Endothelial cell of umbilical vein (primary cell): ENCODE results near the gene WDR93. TPM values are rescaled to one million over a fixed set of nuclear protein-coding genes. Genes with fewer than 3 reads are reported as not detected.

Experiments used
- BruUV-seq: library from RNA; stranded (reverse); fragments of 400-500 nt; replicated peaks from 2 replicates; lab custom pipeline; 2021; lab: Mats Ljungman, UMichigan
- CTCF ChIA-PET: fragments of 300-600, 350-600 bp; sonication (Branson Sonifier 250); formaldehyde crosslinking; loops from one replicate; lab custom pipeline; 2021; ENCODE audit warnings: antibody characterized with exemption, inconsistent platforms; lab: Charles Lee
- POLR2A ChIA-PET: fragments of 300-600, 350-600 bp; sonication (Branson Sonifier 250); formaldehyde crosslinking; loops from one replicate; lab custom pipeline; 2021; ENCODE audit warnings: antibody characterized with exemption, inconsistent platforms; lab: Charles Lee
- DNase-seq: peaks from one replicate; pipeline ENCODE4 v3.0.0-alpha.2; 2011; ENCODE audit warnings: low read depth, low spot score
- FAIRE-seq: peaks from 2 replicates; lab custom pipeline; 2011; peaks lifted over from hg19 to GRCh38; lab: Jason Lieb, UNC
- H2AFZ ChIP-seq: 2 replicates; pipeline ENCODE4 v1.6.0; 2012; ENCODE audit warnings: low read depth, low read length, control low read depth, inconsistent platforms
- H3K27ac ChIP-seq: 2 replicates; pipeline ENCODE4 v1.5.1; 2011; ENCODE audit warnings: low read depth, mild to moderate bottlenecking, control low read depth, low read length, moderate library complexity; ENCODE audit not compliant: insufficient read depth
- H3K27me3 ChIP-seq, 2 experiments: 2 replicates each; pipeline versions ENCODE4 v1.6.0 to v1.6.1; 2011; ENCODE audit warnings: low read length in 2 of 2, mixed read lengths in 1 of 2; ENCODE audit not compliant: control insufficient read depth in 2 of 2, insufficient read depth in 2 of 2
- H3K36me3 ChIP-seq, 2 experiments: 2 replicates in 1 of 2; 3 replicates in 1 of 2; pipeline ENCODE4 v1.5.1; 2011; ENCODE audit warnings: low read length in 2 of 2, mild to moderate bottlenecking in 1 of 2, moderate library complexity in 1 of 2; ENCODE audit not compliant: control insufficient read depth in 2 of 2, insufficient read depth in 2 of 2; ENCODE audit errors: extremely low read depth in 1 of 2
- H3K4me1 ChIP-seq: 3 replicates; pipeline ENCODE4 v1.5.1; 2011; ENCODE audit warnings: mild to moderate bottlenecking, low read length; ENCODE audit not compliant: control insufficient read depth, insufficient read depth; ENCODE audit errors: extremely low read depth
- H3K4me2 ChIP-seq: 2 replicates; pipeline ENCODE4 v1.6.1; 2011; ENCODE audit warnings: low read length, control low read depth, mixed read lengths; ENCODE audit not compliant: insufficient read depth
- H3K4me3 ChIP-seq, 3 experiments: fragments of 200-600 bp in 1 of 3; sonication (generic), shearing (Covaris generic) in 1 of 3; replicated peaks in 1 of 3; 2 replicates each; pipeline ENCODE4 v1.5.1; 2011 to 2016; ENCODE audit warnings: control low read depth in 3 of 3, low read length in 3 of 3, mild to moderate bottlenecking in 2 of 3, inconsistent platforms in 1 of 3, low read depth in 1 of 3, moderate library complexity in 1 of 3; ENCODE audit not compliant: insufficient read depth in 1 of 3
- H3K79me2 ChIP-seq: 2 replicates; pipeline ENCODE4 v1.6.0; 2012; ENCODE audit warnings: low read length, inconsistent platforms; ENCODE audit not compliant: control insufficient read depth, insufficient read depth
- H3K9ac ChIP-seq: replicated peaks from 2 replicates; pipeline ENCODE3; 2011; ENCODE audit warnings: low read length, control low read depth; ENCODE audit not compliant: insufficient read depth; ENCODE audit errors: extremely low read depth
- H3K9me1 ChIP-seq: replicated peaks from 3 replicates; pipeline ENCODE4 v1.6.0; 2011; ENCODE audit warnings: mild to moderate bottlenecking, low read length; ENCODE audit not compliant: control insufficient read depth, insufficient read depth; ENCODE audit errors: extremely low read depth
- H3K9me3 ChIP-seq: replicated peaks from 2 replicates; pipeline ENCODE4 v1.5.1; 2012; ENCODE audit warnings: low read length, inconsistent platforms; ENCODE audit not compliant: control insufficient read depth, insufficient read depth
- H4K20me1 ChIP-seq: replicated peaks from 2 replicates; pipeline ENCODE3; 2011; ENCODE audit warnings: mild to moderate bottlenecking, low read length; ENCODE audit not compliant: control insufficient read depth, insufficient read depth; ENCODE audit errors: extremely low read depth
- EZH2 ChIP-seq: IDR thresholded peaks from 2 replicates; pipeline ENCODE4 v1.6.1; 2012; ENCODE audit warnings: borderline replicate concordance, low read depth, mild to moderate bottlenecking, moderate library complexity, low read length, inconsistent platforms; ENCODE audit not compliant: severe bottlenecking
- FOS ChIP-seq: IDR thresholded peaks from 2 replicates; pipeline ENCODE4 v1.6.1; 2011; ENCODE audit warnings: mild to moderate bottlenecking, low read length, moderate library complexity, borderline replicate concordance; ENCODE audit not compliant: insufficient read depth
- GATA2 ChIP-seq: IDR thresholded peaks from 2 replicates; pipeline ENCODE4 v1.7.0; 2011; ENCODE audit warnings: low read depth, mild to moderate bottlenecking, moderate library complexity, mixed read lengths, low read length; ENCODE audit not compliant: insufficient read length, insufficient read depth
- JUN ChIP-seq: IDR thresholded peaks from 2 replicates; pipeline ENCODE4 v1.6.1; 2011; ENCODE audit warnings: borderline replicate concordance, low read depth; ENCODE audit not compliant: insufficient read length, insufficient read depth
- MYC ChIP-seq: IDR thresholded peaks from one replicate; pipeline ENCODE4 v1.6.1; 2011; ENCODE audit warnings: mild to moderate bottlenecking, low read depth, low read length
- POLR2A ChIP-seq: IDR thresholded peaks from 2 replicates; pipeline ENCODE4 v1.6.1; 2012; ENCODE audit warnings: low read depth, mild to moderate bottlenecking, control low read depth, low read length
- POLR2AphosphoS5 ChIP-seq: IDR thresholded peaks from 2 replicates; pipeline ENCODE4 v1.6.1; 2012; ENCODE audit warnings: low read depth, mild to moderate bottlenecking, control low read depth, low read length, moderate library complexity; ENCODE audit not compliant: insufficient read depth
- dilution Hi-C: fragments of 300-500 bp; cut with MboI; formaldehyde crosslinking; loops from one replicate; pipeline ENCODE4 v1.15.0; 2019; ENCODE audit warnings: low sequenced_read_pairs; ENCODE audit not compliant: extremely low pct_ligation_motif_present
- intact Hi-C: fragments of 100-400 bp; cut with micrococcal nuclease; formaldehyde crosslinking; loops from one replicate; pipeline ENCODE4 v1.10.0; 2022
- polyA plus RNA-seq, 4 experiments: library from polyadenylated mRNA; depleted of rRNA in 3 of 4; stranded (reverse) in 3 of 4; unstranded in 1 of 4; fragments of >200 nt; gene quantifications; 2 replicates each; pipeline versions ENCODE4 v1.2.1 to v1.2.3, GENCODE V29; 2011 to 2012; ENCODE audit warnings: missing spikeins in 1 of 4
- total RNA-seq: library from RNA; stranded (reverse); gene quantifications from 2 replicates; pipeline ENCODE4 v1.2.3, GENCODE V29; 2021
- TF ChIP-seq, protein P1 (sequence below), 2 donors: IDR thresholded peaks; 1 replicate in 1 of 2; 2 replicates in 1 of 2; pipeline ENCODE4 v1.5.1; 2011; ENCODE audit warnings: low read length in 2 of 2, mild to moderate bottlenecking in 2 of 2, moderate library complexity in 2 of 2, control low read depth in 1 of 2, inconsistent platforms in 1 of 2, low read depth in 1 of 2; ENCODE audit not compliant: insufficient read depth in 1 of 2; ENCODE audit errors: extremely low read depth in 1 of 2
- TF ChIP-seq, protein P2 (sequence below): IDR thresholded peaks from 2 replicates; pipeline ENCODE4 v1.6.1; 2011; ENCODE audit not compliant: insufficient read depth, insufficient read length

Gene WDR93
- total and polyA plus RNA-seq, 2 donors (not counting 3 experiments of a cell fraction or from before 2014, with no cell fraction given) = 0.07 TPM; not detected in 1

DNA sequence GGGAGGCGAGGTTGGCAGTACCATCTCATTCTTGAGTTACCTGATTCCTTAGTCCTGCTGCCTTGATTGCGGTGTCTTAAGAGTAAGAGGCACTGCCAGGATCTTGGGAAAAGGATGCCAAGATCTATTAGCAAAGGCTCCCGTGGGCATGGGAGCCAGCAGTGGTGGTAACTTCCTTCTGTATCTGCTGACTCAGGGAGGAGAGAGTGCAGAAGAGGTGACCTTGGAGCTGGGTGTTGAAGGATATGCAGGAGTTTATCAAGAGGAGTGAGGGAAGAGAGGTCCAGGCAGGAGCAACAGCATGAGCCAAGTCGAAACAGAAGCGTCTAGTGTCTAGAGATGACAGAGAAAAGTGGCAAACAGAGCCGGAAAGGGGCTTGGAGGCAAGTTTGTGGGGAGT lies 90.0 kb downstream of the WDR93 start:
- intact Hi-C loops = no loop called here
- CTCF ChIA-PET = interaction anchor here (0.8 to 5.3 kb wide), 3 partner anchors 10 to 94 kb away, joined by 3 to 38 read pairs (median 10); no protein-coding TSS in a partner anchor

DNA sequence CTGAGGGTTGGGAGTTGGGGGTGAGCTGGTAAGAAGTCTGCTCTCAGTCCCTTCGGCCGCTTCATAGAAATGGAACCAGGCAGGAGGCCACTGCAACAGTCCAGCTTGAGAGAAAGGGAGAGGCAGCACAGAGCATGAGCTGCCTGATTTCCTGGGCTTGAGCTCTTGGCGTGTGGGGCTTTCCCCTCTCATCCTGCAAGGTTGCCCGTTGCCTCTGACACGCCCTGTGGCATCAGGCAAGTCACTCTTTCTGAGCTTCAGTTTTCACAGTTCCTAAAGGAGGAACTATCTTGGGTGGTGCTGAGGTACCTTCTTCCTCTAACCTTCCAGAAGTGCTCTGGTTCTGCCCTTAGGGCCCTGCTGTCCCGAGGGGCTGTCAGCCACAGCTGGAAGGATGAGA lies 90.4 kb downstream of the WDR93 start:
- TF ChIP-seq EZH2 (no peak), JUN (no peak), MYC (no peak), FOS (no peak), POLR2AphosphoS5 (no peak), POLR2A (no peak), GATA2 (no peak)
- TF ChIP-seq, protein P1, sequence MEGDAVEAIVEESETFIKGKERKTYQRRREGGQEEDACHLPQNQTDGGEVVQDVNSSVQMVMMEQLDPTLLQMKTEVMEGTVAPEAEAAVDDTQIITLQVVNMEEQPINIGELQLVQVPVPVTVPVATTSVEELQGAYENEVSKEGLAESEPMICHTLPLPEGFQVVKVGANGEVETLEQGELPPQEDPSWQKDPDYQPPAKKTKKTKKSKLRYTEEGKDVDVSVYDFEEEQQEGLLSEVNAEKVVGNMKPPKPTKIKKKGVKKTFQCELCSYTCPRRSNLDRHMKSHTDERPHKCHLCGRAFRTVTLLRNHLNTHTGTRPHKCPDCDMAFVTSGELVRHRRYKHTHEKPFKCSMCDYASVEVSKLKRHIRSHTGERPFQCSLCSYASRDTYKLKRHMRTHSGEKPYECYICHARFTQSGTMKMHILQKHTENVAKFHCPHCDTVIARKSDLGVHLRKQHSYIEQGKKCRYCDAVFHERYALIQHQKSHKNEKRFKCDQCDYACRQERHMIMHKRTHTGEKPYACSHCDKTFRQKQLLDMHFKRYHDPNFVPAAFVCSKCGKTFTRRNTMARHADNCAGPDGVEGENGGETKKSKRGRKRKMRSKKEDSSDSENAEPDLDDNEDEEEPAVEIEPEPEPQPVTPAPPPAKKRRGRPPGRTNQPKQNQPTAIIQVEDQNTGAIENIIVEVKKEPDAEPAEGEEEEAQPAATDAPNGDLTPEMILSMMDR (IDR thresholded peaks at IDR 0.05; ENCODE audit: extremely low read depth in 1 of 2, insufficient read depth in 1 of 2, low read depth in 1 of 2, low read length in 2 of 2) = no peak
- TF ChIP-seq, protein P2, sequence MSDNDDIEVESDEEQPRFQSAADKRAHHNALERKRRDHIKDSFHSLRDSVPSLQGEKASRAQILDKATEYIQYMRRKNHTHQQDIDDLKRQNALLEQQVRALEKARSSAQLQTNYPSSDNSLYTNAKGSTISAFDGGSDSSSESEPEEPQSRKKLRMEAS = no peak
- peaks cover 3 to 5% of the 10 kb centered on the region in 2 experiments for H3K36me3 ChIP-seq
- H3K27ac ChIP-seq = no peak overlapping the region
- intact Hi-C loops = no loop called here
- no TSS peak for BruUV-seq
- dilution Hi-C loops = no loop called here
- no peaks in the 10 kb centered on the region for H3K79me2 ChIP-seq
- H2AFZ ChIP-seq = no peak overlapping the region
- CTCF ChIA-PET = interaction anchor here (0.8 to 5.3 kb wide), 4 partner anchors 9 to 94 kb away, joined by 3 to 38 read pairs (median 6); no protein-coding TSS in a partner anchor
- POLR2A ChIA-PET = no interaction called here
- H3K27me3 ChIP-seq = no peaks in the 10 kb centered on the region
- FAIRE-seq = no peak
- no peaks in the 10 kb centered on the region for H3K9me1 ChIP-seq
- no peaks in the 10 kb centered on the region for H3K9me3 ChIP-seq
- H3K4me1 ChIP-seq = peaks cover 6% of the 10 kb centered on the region
- no peak for DNase-seq
- H3K4me3 ChIP-seq = no peak overlapping the region
- no peak overlapping the region for H3K9ac ChIP-seq
- H3K4me2 ChIP-seq = no peak overlapping the region
- no peaks in the 10 kb centered on the region for H4K20me1 ChIP-seq

More for the DNA sequence above, 90.0 kb downstream of the WDR93 start:
- no peak overlapping the region for H3K4me2 ChIP-seq
- H3K4me3 ChIP-seq = no peak overlapping the region
- H3K36me3 ChIP-seq = peaks cover 3 to 5% of the 10 kb centered on the region in 2 experiments
- no peak overlapping the region for H2AFZ ChIP-seq
- no peaks in the 10 kb centered on the region for H4K20me1 ChIP-seq
- H3K4me1 ChIP-seq = peaks cover 6% of the 10 kb centered on the region
- no peak overlapping the region for H3K27ac ChIP-seq
- no peaks in the 10 kb centered on the region for H3K27me3 ChIP-seq
- no peaks in the 10 kb centered on the region for H3K9me3 ChIP-seq
- no peak overlapping the region for H3K9ac ChIP-seq
- FAIRE-seq (no peak), DNase-seq (no peak)
- dilution Hi-C loops = no loop called here
- no peaks in the 10 kb centered on the region for H3K9me1 ChIP-seq
- POLR2A ChIA-PET = no interaction called here
- TF ChIP-seq MYC = no peak
- TF ChIP-seq, protein P2 = no peak
- TF ChIP-seq, protein P1 (IDR thresholded peaks at IDR 0.05; ENCODE audit: extremely low read depth in 1 of 2, insufficient read depth in 1 of 2, low read depth in 1 of 2, low read length in 2 of 2) = no peak
- TF ChIP-seq POLR2AphosphoS5 = no peak
- no TSS peak for BruUV-seq
- no peaks in the 10 kb centered on the region for H3K79me2 ChIP-seq
